Measurements from ENCODE around the gene KIFAP3. TPM values are rescaled to one million over a fixed set of nuclear protein-coding genes. Genes with fewer than 3 reads are reported as not detected.

The KIFAP3 gene
- total and polyA plus RNA-seq, 2 donors (not counting 1 experiment from before 2014, with no cell fraction given), result 3.7 to 14.9 TPM

DNA sequence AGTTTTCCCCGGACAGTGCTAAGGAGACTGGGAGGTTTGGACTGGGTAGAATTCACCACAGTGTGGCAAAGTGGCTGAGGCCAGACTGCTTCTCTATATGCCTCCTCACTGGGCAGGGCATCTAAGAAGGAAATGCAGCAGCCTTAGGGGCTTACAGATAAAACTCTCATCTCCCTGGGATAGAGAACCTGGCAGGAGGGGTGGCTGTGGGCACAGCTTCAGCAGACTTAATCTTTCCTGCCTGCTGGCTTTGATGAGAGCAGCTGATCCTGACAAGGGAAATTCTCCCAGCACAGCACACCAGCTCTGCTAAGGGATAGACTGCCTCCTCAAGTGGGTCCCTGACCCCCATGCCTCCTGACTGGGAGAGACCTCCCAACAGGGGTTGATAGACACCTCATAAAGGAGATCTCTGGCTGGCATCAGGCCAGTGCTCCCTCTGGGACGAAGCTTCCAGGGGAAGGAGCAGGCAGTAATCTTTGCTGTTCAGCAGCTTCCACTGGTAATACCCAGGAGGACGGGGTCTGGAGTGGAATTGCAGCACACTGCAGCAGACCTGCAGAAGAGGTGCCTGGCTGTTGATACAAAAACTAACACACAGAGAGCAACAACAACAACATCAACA lies 25.2 kb downstream of the KIFAP3 start:
- ChIA-PET CTCF (no interaction called here), POLR2A (no interaction called here)
- Histone ChIP-seq H2AFZ (ENCODE audit: insufficient read depth, low read depth, low read length, poor library complexity, severe bottlenecking) (no peak overlapping the region), H3K27ac (ENCODE audit: low read length in 2 of 2) (no peak overlapping the region), H3K27me3 (replicated peaks in 1 of 4; ENCODE audit: control extremely low read depth in 1 of 4, control insufficient read depth in 3 of 4, insufficient read depth in 4 of 4, low read length in 3 of 4) (no peaks in the 10 kb centered on the region), H3K9ac (ENCODE audit: low read length) (no peak overlapping the region), H3K4me3 (ENCODE audit: control extremely low read depth in 1 of 5, extremely low read depth in 1 of 5, insufficient read depth in 1 of 5, low read depth in 2 of 5, low read length in 4 of 5) (no peak overlapping the region), H3K4me1 (ENCODE audit: control insufficient read depth in 2 of 2, insufficient read depth in 2 of 2, low read length in 2 of 2) (no peaks in the 10 kb centered on the region), H4K20me1 (ENCODE audit: control insufficient read depth, insufficient read depth, low read length, poor library complexity, severe bottlenecking) (peaks cover 4% of the 10 kb centered on the region), H3K36me3 (replicated peaks in 1 of 2; ENCODE audit: control extremely low read depth in 1 of 2, control insufficient read depth in 1 of 2, extremely low read depth in 1 of 2, insufficient read depth in 2 of 2, low read length in 1 of 2) (peaks cover 0 to 21% of the 10 kb centered on the region in 2 experiments), H3K4me2 (replicated peaks; ENCODE audit: low read depth, low read length, poor library complexity, severe bottlenecking) (no peak overlapping the region), H3K79me2 (ENCODE audit: control insufficient read depth, insufficient read depth, low read length) (peaks cover 5% of the 10 kb centered on the region), H3K9me3 (ENCODE audit: control extremely low read depth in 1 of 3, control insufficient read depth in 2 of 3, insufficient read depth in 1 of 3, low read length in 2 of 3) (no peaks in the 10 kb centered on the region)
- DNase-seq (no peak), ATAC-seq (ENCODE audit: low read depth) (no peak)
- intact Hi-C loops (cut with micrococcal nuclease), result no loop called here
- H3K4me1 Mint-ChIP-seq, result no peaks in the 10 kb centered on the region
- H3K9me3 Mint-ChIP-seq (ENCODE audit: insufficient read depth), result peaks cover 4% of the 10 kb centered on the region
- no peaks in the 10 kb centered on the region for H3K27me3 Mint-ChIP-seq
- H3K27ac Mint-ChIP-seq, result no peak overlapping the region
- no peak overlapping the region for H3K4me3 Mint-ChIP-seq
- TF ChIP-seq EZH2 (IDR thresholded peaks at IDR 0.05; ENCODE audit: borderline replicate concordance, insufficient read depth, low read depth, low read length, poor library complexity, severe bottlenecking), result no peak
- TF ChIP-seq, protein P1, sequence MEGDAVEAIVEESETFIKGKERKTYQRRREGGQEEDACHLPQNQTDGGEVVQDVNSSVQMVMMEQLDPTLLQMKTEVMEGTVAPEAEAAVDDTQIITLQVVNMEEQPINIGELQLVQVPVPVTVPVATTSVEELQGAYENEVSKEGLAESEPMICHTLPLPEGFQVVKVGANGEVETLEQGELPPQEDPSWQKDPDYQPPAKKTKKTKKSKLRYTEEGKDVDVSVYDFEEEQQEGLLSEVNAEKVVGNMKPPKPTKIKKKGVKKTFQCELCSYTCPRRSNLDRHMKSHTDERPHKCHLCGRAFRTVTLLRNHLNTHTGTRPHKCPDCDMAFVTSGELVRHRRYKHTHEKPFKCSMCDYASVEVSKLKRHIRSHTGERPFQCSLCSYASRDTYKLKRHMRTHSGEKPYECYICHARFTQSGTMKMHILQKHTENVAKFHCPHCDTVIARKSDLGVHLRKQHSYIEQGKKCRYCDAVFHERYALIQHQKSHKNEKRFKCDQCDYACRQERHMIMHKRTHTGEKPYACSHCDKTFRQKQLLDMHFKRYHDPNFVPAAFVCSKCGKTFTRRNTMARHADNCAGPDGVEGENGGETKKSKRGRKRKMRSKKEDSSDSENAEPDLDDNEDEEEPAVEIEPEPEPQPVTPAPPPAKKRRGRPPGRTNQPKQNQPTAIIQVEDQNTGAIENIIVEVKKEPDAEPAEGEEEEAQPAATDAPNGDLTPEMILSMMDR (IDR thresholded peaks at IDR 0.05), result no peak
- WGBS (ENCODE audit: insufficient coverage), result 97% methylated on average over 2 of the region's 3 CpGs

DNA sequence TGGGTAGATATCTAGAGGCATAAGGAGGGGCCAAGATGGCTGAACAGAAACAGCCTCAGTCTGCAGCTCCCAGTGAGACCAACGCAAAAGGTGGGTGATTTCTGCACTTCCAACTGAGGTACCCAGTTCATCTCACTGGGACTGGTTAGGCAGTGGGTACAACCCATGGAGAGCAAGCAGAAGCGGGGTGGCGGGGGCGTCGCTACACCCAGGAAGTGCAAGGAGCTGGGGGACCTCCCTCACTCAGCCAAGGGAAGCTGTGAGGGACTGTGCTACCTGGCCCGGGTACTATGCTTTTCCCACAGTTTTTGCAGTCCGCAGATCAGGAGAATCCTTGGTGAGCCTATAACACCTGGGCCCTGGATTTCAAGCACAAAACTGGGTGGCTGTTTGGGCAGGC lies 26.0 kb downstream of the KIFAP3 start:
- H3K36me3 ChIP-seq (replicated peaks in 1 of 2; ENCODE audit: control extremely low read depth in 1 of 2, control insufficient read depth in 1 of 2, extremely low read depth in 1 of 2, insufficient read depth in 2 of 2, low read length in 1 of 2), result peaks cover 0 to 26% of the 10 kb centered on the region in 2 experiments
- H3K27me3 Mint-ChIP-seq, result no peaks in the 10 kb centered on the region
- TF ChIP-seq, protein P1 (IDR thresholded peaks at IDR 0.05), result no peak
- no peak for TF ChIP-seq EZH2 (IDR thresholded peaks at IDR 0.05; ENCODE audit: borderline replicate concordance, insufficient read depth, low read depth, low read length, poor library complexity, severe bottlenecking)
- H3K9me3 Mint-ChIP-seq (ENCODE audit: insufficient read depth), result peaks cover 4% of the 10 kb centered on the region
- DNase-seq, result no peak
- intact Hi-C loops (cut with micrococcal nuclease), result no loop called here
- peaks cover 4% of the 10 kb centered on the region for H4K20me1 ChIP-seq (ENCODE audit: control insufficient read depth, insufficient read depth, low read length, poor library complexity, severe bottlenecking)
- H3K4me2 ChIP-seq (replicated peaks; ENCODE audit: low read depth, low read length, poor library complexity, severe bottlenecking), result no peak overlapping the region
- no peak overlapping the region for H3K4me3 ChIP-seq (ENCODE audit: control extremely low read depth in 1 of 5, extremely low read depth in 1 of 5, insufficient read depth in 1 of 5, low read depth in 2 of 5, low read length in 4 of 5)
- no peaks in the 10 kb centered on the region for H3K4me1 ChIP-seq (ENCODE audit: control insufficient read depth in 2 of 2, insufficient read depth in 2 of 2, low read length in 2 of 2)
- no peak overlapping the region for H2AFZ ChIP-seq (ENCODE audit: insufficient read depth, low read depth, low read length, poor library complexity, severe bottlenecking)
- ChIA-PET POLR2A (no interaction called here), CTCF (no interaction called here)
- H3K4me1 Mint-ChIP-seq, result no peaks in the 10 kb centered on the region
- H3K27me3 ChIP-seq (replicated peaks in 1 of 4; ENCODE audit: control extremely low read depth in 1 of 4, control insufficient read depth in 3 of 4, insufficient read depth in 4 of 4, low read length in 3 of 4), result no peaks in the 10 kb centered on the region
- H3K9me3 ChIP-seq (ENCODE audit: control extremely low read depth in 1 of 3, control insufficient read depth in 2 of 3, insufficient read depth in 1 of 3, low read length in 2 of 3), result no peaks in the 10 kb centered on the region
- no peak overlapping the region for H3K27ac ChIP-seq (ENCODE audit: low read length in 2 of 2)
- no peak overlapping the region for H3K27ac Mint-ChIP-seq
- H3K4me3 Mint-ChIP-seq, result no peak overlapping the region
- 95% methylated on average over 7 of the region's 7 CpGs for WGBS (ENCODE audit: insufficient coverage)
- peaks cover 5% of the 10 kb centered on the region for H3K79me2 ChIP-seq (ENCODE audit: control insufficient read depth, insufficient read depth, low read length)
- H3K9ac ChIP-seq (ENCODE audit: low read length), result no peak overlapping the region
- ATAC-seq (ENCODE audit: low read depth), result no peak
